Stimulated activated naive B cell treated with anti-CD40 and anti-IgM and Interleukin-4, amounts not matched to agents 10 μg/mL and 1 μg/mL and 100 μg/mL, for 72 hours (primary cell): ENCODE results near the gene CARD6.
"Not testable (repeated sequence)": the region's sequence is repeated elsewhere in the genome, so short reads cannot be mapped to it uniquely, and the experiment has no call there.

Experiments
- ATAC-seq, 2 donors: fragments of 150-1000 bp; cut with Tn5 transposase; replicated peaks; 2 replicates each; pipeline ENCODE4 v1.10.0; 2021; ENCODE audit warnings: moderate library complexity in 1 of 2
- DNase-seq: peaks from one replicate; pipeline ENCODE4 v3.0.0; 2021
- H3K27ac Mint-ChIP-seq: one replicate; pipeline ENCODE4 v1.8.0; 2022; ENCODE audit warnings: mild to moderate bottlenecking, mixed read lengths
- H3K27me3 Mint-ChIP-seq, 2 donors: one replicate each; pipeline ENCODE4 v1.8.0; 2022; ENCODE audit warnings: mixed read lengths in 2 of 2
- H3K36me3 Mint-ChIP-seq, 2 donors: one replicate each; pipeline ENCODE4 v1.8.0; 2022; ENCODE audit warnings: mixed read lengths in 2 of 2, mild to moderate bottlenecking in 1 of 2
- H3K4me1 Mint-ChIP-seq, 2 donors: one replicate each; pipeline ENCODE4 v1.8.0; 2022; ENCODE audit warnings: mixed read lengths in 2 of 2, mild to moderate bottlenecking in 1 of 2
- H3K4me3 Mint-ChIP-seq, 2 donors: one replicate each; pipeline ENCODE4 v1.8.0; 2022; ENCODE audit warnings: mild to moderate bottlenecking in 2 of 2, mixed read lengths in 2 of 2, moderate library complexity in 1 of 2
- H3K9me3 Mint-ChIP-seq, 2 donors: one replicate each; pipeline ENCODE4 v1.8.0; 2022; ENCODE audit warnings: mixed read lengths in 2 of 2, mild to moderate bottlenecking in 1 of 2

CARD6 gene

DNA sequence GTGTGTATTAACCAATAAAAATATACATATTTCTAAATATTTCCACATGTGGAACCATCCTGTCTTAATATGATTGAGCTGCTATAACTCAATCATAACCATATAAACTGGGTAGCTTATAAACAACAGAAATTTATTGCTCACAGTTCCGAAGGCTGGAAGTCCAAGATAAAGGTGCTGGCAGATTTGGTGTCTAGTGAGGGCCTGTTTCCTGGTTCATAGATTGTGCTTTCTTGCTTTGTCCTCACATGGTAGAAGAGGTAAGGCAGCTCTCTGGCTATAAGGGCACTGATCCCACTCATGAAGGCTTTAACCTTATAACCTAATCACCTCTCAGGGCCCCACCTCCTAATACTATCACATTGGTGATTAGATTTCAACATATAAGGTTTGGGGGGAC is 29.0 kb upstream of the CARD6 start:
- H3K36me3 Mint-ChIP-seq, result no peaks in the 10 kb centered on the region
- no peak for ATAC-seq

DNA sequence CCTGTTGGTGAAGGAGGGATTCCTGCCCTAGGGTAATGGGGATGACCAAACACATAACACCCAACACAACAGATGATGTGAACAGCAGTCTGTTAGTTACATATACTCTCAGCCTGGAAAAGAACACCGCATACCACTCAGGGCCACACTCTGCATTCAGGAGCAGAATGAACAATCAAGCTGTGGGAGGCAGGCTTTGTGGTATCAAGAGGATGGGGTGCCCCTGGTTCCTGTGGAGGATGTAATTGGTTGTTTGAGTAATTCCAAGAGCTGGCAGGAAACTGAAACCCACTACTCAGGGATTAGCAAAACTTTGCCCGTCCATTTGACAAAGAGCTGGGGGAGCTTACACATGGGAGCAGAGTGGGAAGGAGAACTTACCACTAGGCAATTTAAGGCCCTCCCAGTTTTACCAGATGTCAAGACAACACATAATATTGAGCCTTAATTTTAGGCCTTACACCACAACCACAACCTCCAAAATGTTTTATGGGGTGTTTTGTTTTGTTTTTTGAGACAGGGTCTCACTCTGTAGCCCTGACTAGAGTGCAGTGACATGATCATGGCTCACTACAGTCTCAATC is 27.4 kb upstream of the CARD6 start:
- Mint-ChIP-seq H3K27me3 (no peaks in the 10 kb centered on the region), H3K36me3 (peaks cover 0 to 2% of the 10 kb centered on the region in 2 donors), H3K27ac (no peak overlapping the region), H3K9me3 (no peaks in the 10 kb centered on the region), H3K4me3 (no peak overlapping the region), H3K4me1 (no peaks in the 10 kb centered on the region)
- no peak for DNase-seq
- ATAC-seq, result no peak

More for the DNA sequence above, 29.0 kb upstream of the CARD6 start:
- Mint-ChIP-seq H3K27me3 (no peaks in the 10 kb centered on the region), H3K27ac (no peak overlapping the region), H3K4me3 (no peak overlapping the region), H3K4me1 (no peaks in the 10 kb centered on the region), H3K9me3 (no peaks in the 10 kb centered on the region)
- DNase-seq, result no peak

DNA sequence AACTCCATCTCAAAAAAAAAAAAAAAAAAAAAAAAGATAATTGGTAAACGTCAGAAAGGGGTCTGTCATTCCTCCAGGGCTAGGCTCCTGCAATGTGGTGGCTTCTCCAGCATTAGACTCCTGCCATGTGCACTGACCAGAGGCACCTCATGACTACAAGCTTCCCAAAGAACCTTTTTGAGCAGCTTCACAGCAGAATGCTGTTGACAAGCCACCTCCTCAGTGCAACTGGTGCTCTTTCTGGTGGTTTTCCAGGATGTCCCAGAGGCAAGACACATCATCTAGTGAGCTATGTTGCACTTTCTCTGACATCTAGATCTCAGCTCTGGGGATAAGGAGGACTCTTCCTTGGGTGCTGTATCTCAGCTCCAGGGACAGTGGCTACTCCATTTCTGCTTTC is 17.7 kb upstream of the CARD6 start:
- H3K4me1 Mint-ChIP-seq, result peaks cover 4 to 5% of the 10 kb centered on the region in 2 donors
- H3K27me3 Mint-ChIP-seq, result no peaks in the 10 kb centered on the region
- peaks cover 24 to 35% of the 10 kb centered on the region in 2 donors for H3K36me3 Mint-ChIP-seq
- peak in 1 of 2 donors; percentile 16 for ATAC-seq
- H3K4me3 Mint-ChIP-seq, result no peak overlapping the region
- H3K27ac Mint-ChIP-seq, result no peak overlapping the region
- no peak for DNase-seq
- H3K9me3 Mint-ChIP-seq, result no peaks in the 10 kb centered on the region

DNA sequence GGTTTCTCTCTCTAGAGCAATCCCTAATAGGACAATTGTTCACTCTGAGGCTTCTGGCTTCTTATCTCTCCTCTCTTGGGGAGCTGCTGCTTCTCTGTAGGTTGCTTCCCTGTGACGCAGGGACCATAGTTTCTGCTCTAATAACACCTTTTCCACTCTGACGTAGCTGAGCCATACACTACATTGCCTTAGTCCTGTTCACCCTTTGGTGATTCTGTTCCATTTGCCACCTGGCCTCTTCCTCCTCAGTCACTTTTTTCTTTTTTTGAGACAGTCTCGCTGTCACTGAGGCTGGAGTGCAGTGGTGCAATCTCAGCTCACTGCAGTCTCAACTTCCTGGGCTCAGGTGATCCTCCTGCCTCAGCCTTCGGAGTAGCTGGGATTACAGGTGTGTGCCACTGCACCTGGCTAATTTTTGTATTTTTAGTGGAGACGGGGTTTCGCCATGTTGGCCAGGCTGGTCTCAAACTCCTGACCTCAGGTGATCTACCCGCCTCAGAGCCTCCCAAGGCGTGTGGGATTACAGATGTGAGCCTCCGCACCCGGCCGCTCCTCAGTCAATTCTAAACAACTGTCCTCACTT is 15.6 kb upstream of the CARD6 start:
- Mint-ChIP-seq H3K4me1 (peaks cover 14 to 25% of the 10 kb centered on the region in 2 donors), H3K36me3 (peaks cover 32 to 53% of the 10 kb centered on the region in 2 donors), H3K27ac (peak overlapping the region; percentile 77)
- not testable (repeated sequence) for H3K9me3 Mint-ChIP-seq, H3K27me3 Mint-ChIP-seq, DNase-seq, H3K4me3 Mint-ChIP-seq
- ATAC-seq, result peak in 1 of 2 donors; percentile 5

DNA sequence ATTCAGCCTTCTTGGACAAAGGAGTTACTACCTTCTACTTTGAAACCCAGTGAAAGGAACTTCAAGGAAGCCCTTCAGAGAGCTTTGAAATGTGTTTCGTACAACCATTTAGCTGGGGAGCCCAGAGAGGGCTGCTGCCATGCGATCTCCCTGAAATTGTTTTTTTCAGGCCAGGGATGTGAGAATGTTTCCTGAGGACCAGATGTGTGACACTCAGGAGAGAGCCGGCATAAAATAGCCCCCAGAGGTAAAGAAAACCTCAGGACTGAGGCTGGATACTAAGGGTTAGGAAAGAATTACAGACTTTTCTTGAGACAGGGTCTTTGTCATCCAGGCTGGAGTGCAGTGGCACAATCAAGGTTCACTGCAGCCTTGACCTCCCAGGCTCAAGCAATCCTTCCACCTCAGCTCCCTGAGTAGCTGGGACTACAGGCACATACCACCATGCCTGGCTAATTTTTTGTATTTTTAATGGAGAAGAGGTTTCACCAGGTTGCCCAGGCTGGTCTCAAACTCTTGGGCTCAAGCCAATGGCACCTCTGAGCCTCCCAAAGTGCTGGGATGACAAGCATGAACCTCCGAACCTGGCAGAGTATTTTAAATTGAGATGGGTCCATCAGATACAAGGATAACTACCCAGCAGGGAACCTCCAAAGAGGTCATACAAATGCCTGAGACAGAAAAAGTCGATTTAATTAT is 14.5 kb upstream of the CARD6 start:
- no peak overlapping the region for H3K4me3 Mint-ChIP-seq

DNA sequence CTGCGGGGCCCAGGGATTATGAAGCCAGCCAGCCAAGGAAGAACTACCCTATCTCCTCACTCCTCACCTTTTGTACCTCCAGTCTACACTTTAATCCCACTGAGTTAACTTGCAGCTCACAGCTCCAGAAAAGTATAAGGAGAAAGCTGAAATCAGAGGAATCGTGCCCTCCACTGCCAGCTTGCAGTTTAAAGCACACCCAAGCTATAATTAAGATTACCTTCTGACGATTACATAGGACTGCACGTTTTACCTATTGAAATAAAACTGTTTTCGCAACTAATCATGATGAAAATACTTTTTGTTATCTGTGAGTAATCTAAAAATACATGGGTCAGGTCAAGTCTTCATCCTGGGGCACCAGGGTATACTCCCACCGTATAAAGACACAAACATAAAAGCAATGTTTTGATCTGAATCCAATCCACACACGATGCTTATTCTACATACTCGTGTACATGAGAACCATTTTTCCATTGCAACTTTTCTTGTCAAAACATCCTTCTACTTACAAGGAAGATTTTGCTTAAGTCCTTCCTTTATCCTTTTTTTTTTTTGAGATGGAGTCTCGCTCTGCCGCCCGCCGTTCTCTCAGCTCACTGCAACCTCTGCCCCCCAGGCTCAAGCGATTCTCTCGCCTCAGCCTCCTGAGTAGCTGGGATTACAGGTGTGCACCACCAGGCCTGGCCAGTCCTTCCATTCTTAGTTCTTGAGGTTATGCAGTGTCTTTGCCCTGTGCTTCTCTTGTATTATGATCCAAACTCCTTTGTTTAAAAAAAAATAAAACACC is 13.8 kb upstream of the CARD6 start:
- H3K27ac Mint-ChIP-seq, result peak overlapping the region; percentile 79
- peaks cover 45 to 71% of the 10 kb centered on the region in 2 donors for H3K36me3 Mint-ChIP-seq
- no peaks in the 10 kb centered on the region for H3K27me3 Mint-ChIP-seq
- peaks cover 24 to 38% of the 10 kb centered on the region in 2 donors for H3K4me1 Mint-ChIP-seq
- no peaks in the 10 kb centered on the region for H3K9me3 Mint-ChIP-seq
- ATAC-seq (no peak), DNase-seq (no peak)
- no peak overlapping the region for H3K4me3 Mint-ChIP-seq

More for the DNA sequence above, 14.5 kb upstream of the CARD6 start:
- peaks cover 18 to 31% of the 10 kb centered on the region in 2 donors for H3K4me1 Mint-ChIP-seq
- no peaks in the 10 kb centered on the region for H3K9me3 Mint-ChIP-seq
- ATAC-seq (no peak), DNase-seq (no peak)
- H3K27me3 Mint-ChIP-seq, result no peaks in the 10 kb centered on the region
- H3K27ac Mint-ChIP-seq, result no peak overlapping the region
- H3K36me3 Mint-ChIP-seq, result peaks cover 38 to 63% of the 10 kb centered on the region in 2 donors

DNA sequence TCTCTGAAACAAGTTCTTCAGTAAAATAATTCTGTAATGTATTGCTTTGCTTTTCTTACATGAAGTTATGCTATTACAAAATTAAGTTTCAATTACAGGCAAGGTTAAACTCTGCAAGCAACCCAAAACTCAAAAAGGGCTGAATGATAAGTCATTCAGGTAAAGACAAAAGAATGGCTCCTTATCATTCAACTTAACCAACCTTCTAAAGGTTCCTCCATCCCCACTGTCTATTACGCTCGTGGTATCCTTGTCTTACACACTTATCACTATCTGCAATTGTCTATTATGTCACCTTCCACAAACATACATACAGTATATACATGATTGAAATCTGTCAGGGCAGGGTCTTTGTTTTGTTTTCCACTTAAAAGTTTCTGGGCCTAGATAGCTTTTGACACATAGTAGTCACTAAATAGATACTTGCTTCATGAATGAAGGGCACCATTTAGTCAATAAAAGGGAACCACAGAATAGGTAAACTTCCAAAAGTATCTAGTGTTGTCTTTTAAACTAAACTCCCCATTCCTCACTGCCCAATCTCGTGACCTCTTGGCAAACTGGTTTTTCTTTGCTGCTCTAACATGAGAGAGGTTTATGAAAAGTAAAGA is 13.0 kb upstream of the CARD6 start:
- Mint-ChIP-seq H3K4me1 (peaks cover 24 to 46% of the 10 kb centered on the region in 2 donors), H3K4me3 (no peak overlapping the region), H3K36me3 (peaks cover 50 to 72% of the 10 kb centered on the region in 2 donors), H3K27me3 (no peaks in the 10 kb centered on the region), H3K27ac (peak overlapping the region; percentile 79), H3K9me3 (no peaks in the 10 kb centered on the region)
- DNase-seq (no peak), ATAC-seq (no peak)

DNA sequence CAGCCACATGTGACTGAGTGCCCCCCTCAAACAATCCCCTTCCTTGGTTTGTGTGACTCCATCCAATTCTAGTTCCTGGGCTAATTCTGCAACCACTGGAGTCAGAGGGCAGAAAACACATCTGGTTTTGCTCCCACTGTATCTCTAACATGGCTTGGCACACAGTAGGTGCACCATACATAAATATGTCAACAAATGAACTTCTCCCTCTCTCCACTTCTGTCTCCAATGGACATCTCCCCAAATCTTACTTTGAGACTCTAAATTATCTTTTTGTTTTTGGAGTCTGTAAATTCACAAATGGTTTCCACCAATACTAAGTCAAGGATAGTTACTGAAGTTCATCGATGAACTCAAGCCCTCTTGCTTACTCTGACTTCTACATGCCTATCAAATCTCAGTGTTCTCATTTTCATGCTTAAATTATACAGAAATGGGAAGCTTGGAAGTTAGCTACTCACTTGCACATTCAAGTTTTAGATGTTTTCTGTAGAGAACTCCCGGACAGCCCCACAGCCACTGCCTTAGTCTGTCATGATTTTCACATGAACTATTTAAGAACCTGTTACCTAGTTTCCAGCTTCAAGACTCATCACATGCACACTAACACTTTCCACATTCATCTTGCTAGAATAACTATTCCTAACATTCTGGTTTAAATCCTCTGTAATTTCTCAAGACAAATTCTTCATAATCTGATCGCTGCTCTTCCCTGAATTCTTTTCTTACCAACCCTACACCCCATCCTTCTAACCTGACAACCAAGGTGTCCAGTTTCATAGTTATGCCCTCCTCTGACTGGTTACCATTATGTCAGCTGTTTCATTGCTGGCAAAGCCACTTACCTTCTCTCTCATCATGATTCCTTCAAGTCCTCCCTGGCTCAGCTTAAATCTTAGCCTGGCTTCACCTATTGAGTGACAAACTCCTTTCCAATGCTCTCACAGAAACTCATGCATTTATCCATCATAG is 12.2 kb upstream of the CARD6 start:
- H3K4me3 Mint-ChIP-seq, result peak overlapping the region; percentile 4 to 44
- H3K36me3 Mint-ChIP-seq, result peaks cover 57 to 74% of the 10 kb centered on the region in 2 donors
- ATAC-seq (no peak), DNase-seq (no peak)
- H3K27ac Mint-ChIP-seq, result peak overlapping the region; percentile 43
- no peaks in the 10 kb centered on the region for H3K27me3 Mint-ChIP-seq
- H3K4me1 Mint-ChIP-seq, result peaks cover 24 to 48% of the 10 kb centered on the region in 2 donors
- no peaks in the 10 kb centered on the region for H3K9me3 Mint-ChIP-seq

DNA sequence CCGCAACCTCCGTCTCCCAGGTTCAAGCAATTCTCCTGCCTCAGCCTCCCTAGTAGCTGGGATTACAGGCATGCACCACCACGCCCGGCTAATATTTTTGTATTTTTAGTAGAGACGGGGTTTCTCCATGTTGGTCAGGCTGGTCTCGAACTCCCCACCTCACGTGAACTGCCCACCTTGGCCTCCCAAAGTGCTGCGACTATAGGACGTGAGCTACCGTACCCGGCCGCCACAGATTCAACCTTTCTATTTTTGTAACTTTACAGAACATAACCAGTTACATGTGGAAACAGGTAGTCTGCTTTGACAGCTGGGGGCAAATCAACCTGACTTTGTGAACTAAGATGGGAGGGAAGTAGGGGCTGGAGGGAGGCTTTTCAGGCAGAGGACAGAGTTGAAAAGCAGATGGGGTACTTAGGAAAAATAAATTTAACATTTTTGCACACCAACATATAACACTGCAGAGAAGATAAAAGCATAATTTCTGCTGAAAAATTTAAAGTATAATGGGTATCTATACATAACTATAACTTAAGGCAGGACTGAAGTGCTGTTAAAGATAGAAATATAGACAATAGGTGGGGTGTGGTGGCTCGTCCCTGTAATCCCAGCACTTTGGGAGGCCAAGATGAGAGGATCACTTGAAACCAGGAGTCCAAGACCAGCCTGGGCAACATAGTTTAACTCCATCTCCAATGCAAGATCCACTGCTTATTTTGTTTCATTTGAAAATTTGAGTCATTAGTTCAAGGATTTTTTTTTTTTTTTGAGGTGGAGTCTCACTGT is 11.2 kb upstream of the CARD6 start:
- Mint-ChIP-seq H3K27ac (peak overlapping the region; percentile 82), H3K27me3 (no peaks in the 10 kb centered on the region), H3K36me3 (peaks cover 66 to 84% of the 10 kb centered on the region in 2 donors), H3K4me1 (peaks cover 24 to 48% of the 10 kb centered on the region in 2 donors), H3K4me3 (peak overlapping the region in 1 of 2 donors; percentile 13), H3K9me3 (no peaks in the 10 kb centered on the region)
- ATAC-seq (no peak), DNase-seq (no peak)

DNA sequence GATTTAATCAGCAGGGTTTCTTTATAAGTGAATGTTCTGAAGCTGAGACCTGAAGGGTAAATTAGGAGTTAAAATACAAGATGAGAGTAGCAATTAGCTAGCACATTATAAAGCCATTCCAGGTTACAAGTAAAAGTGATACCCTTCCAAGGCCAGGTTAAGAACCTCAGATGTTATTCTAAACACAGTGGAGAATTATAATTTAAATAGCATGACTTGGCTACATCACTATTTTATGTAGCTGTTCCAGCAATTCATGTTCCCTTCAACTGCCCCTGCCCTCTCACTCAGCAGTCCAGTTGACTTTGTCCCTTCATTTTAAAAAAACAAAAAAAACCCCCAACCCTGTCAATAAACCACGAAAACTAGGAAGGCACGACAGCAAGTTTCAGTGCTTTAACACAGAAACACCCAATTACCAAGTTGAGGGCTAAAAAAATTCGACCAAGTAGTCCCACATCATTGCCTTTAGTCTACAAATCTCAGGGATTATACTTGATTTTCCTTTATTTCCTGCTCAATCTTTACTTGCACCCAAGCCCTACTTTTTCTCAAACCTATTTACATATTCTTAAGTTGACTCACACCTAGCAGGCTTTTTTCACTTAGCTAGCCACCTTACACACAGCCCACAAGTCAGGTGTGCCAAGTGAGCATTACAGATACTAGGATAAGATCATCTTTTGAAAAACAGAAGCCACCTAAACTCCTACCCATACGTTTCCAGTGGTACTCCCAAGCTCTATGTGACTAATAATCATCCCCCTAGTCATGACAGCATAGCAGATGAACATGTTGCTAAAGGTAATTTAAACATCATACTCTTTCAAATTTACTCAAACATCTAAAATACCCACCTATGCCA is 9.6 kb upstream of the CARD6 start:
- Mint-ChIP-seq H3K4me1 (peaks cover 22 to 53% of the 10 kb centered on the region in 2 donors), H3K27ac (peak overlapping the region; percentile 87), H3K9me3 (peaks cover 0 to under 1% of the 10 kb centered on the region in 2 donors), H3K4me3 (peak overlapping the region; percentile 55 to 98), H3K36me3 (peaks cover 64 to 84% of the 10 kb centered on the region in 2 donors), H3K27me3 (no peaks in the 10 kb centered on the region)
- ATAC-seq (peak; percentile 40 to 50), DNase-seq (no peak)

DNA sequence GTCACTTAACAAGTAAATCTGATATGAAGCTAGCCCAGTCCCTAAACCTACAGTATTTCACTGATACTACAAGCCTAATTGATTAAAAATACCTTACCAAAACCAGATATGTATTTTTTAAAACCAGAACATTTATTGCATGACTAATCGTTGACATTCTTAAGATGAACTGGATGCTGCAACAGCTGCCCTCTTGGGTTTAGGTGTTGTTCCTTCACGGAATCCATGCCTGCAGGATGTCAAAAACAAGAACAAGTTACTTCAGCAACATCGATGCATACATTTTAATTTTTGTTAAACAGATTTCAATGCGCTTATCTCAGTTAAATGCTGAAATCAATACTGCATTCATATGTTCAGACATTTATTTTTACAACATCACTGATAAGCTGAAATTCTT is 8.8 kb upstream of the CARD6 start:
- Mint-ChIP-seq H3K4me3 (peak overlapping the region; percentile 97 to 98), H3K27me3 (no peaks in the 10 kb centered on the region), H3K9me3 (peaks cover 0 to 2% of the 10 kb centered on the region in 2 donors), H3K36me3 (peaks cover 58 to 77% of the 10 kb centered on the region in 2 donors), H3K27ac (peak overlapping the region; percentile 87), H3K4me1 (peaks cover 22 to 56% of the 10 kb centered on the region in 2 donors)
- ATAC-seq (no peak), DNase-seq (no peak)
